Endothelial cell of umbilical vein (primary cell): ENCODE data around the gene LDHB. TPM values are rescaled to one million over a fixed set of nuclear protein-coding genes. Genes with fewer than 3 reads are reported as not detected.
"Not testable (repeated sequence)": the region's sequence is repeated elsewhere in the genome, so short reads cannot be mapped to it uniquely, and the experiment has no call there.

Experiments
- BruUV-seq: library from RNA; stranded (reverse); fragments of 400-500 nt; replicated peaks from 2 replicates; lab custom pipeline; 2021; lab: Mats Ljungman, UMichigan
- CTCF ChIA-PET: fragments of 300-600, 350-600 bp; sonication (Branson Sonifier 250); formaldehyde crosslinking; loops from one replicate; lab custom pipeline; 2021; ENCODE audit warnings: antibody characterized with exemption, inconsistent platforms; lab: Charles Lee
- POLR2A ChIA-PET: fragments of 300-600, 350-600 bp; sonication (Branson Sonifier 250); formaldehyde crosslinking; loops from one replicate; lab custom pipeline; 2021; ENCODE audit warnings: antibody characterized with exemption, inconsistent platforms; lab: Charles Lee
- DNase-seq: peaks from one replicate; pipeline ENCODE4 v3.0.0-alpha.2; 2011; ENCODE audit warnings: low read depth, low spot score
- FAIRE-seq: peaks from 2 replicates; lab custom pipeline; 2011; peaks lifted over from hg19 to GRCh38; lab: Jason Lieb, UNC
- H2AFZ ChIP-seq: 2 replicates; pipeline ENCODE4 v1.6.0; 2012; ENCODE audit warnings: low read depth, low read length, control low read depth, inconsistent platforms
- H3K27ac ChIP-seq: 2 replicates; pipeline ENCODE4 v1.5.1; 2011; ENCODE audit warnings: low read depth, mild to moderate bottlenecking, control low read depth, low read length, moderate library complexity; ENCODE audit not compliant: insufficient read depth
- H3K27me3 ChIP-seq, 2 experiments: 2 replicates each; pipeline versions ENCODE4 v1.6.0 to v1.6.1; 2011; ENCODE audit warnings: low read length in 2 of 2, mixed read lengths in 1 of 2; ENCODE audit not compliant: control insufficient read depth in 2 of 2, insufficient read depth in 2 of 2
- H3K36me3 ChIP-seq, 2 experiments: 2 replicates in 1 of 2; 3 replicates in 1 of 2; pipeline ENCODE4 v1.5.1; 2011; ENCODE audit warnings: low read length in 2 of 2, mild to moderate bottlenecking in 1 of 2, moderate library complexity in 1 of 2; ENCODE audit not compliant: control insufficient read depth in 2 of 2, insufficient read depth in 2 of 2; ENCODE audit errors: extremely low read depth in 1 of 2
- H3K4me1 ChIP-seq: 3 replicates; pipeline ENCODE4 v1.5.1; 2011; ENCODE audit warnings: mild to moderate bottlenecking, low read length; ENCODE audit not compliant: control insufficient read depth, insufficient read depth; ENCODE audit errors: extremely low read depth
- H3K4me2 ChIP-seq: 2 replicates; pipeline ENCODE4 v1.6.1; 2011; ENCODE audit warnings: low read length, control low read depth, mixed read lengths; ENCODE audit not compliant: insufficient read depth
- H3K4me3 ChIP-seq, 3 experiments: fragments of 200-600 bp in 1 of 3; sonication (generic), shearing (Covaris generic) in 1 of 3; replicated peaks in 1 of 3; 2 replicates each; pipeline ENCODE4 v1.5.1; 2011 to 2016; ENCODE audit warnings: control low read depth in 3 of 3, low read length in 3 of 3, mild to moderate bottlenecking in 2 of 3, inconsistent platforms in 1 of 3, low read depth in 1 of 3, moderate library complexity in 1 of 3; ENCODE audit not compliant: insufficient read depth in 1 of 3
- H3K79me2 ChIP-seq: 2 replicates; pipeline ENCODE4 v1.6.0; 2012; ENCODE audit warnings: low read length, inconsistent platforms; ENCODE audit not compliant: control insufficient read depth, insufficient read depth
- H3K9ac ChIP-seq: replicated peaks from 2 replicates; pipeline ENCODE3; 2011; ENCODE audit warnings: low read length, control low read depth; ENCODE audit not compliant: insufficient read depth; ENCODE audit errors: extremely low read depth
- H3K9me1 ChIP-seq: replicated peaks from 3 replicates; pipeline ENCODE4 v1.6.0; 2011; ENCODE audit warnings: mild to moderate bottlenecking, low read length; ENCODE audit not compliant: control insufficient read depth, insufficient read depth; ENCODE audit errors: extremely low read depth
- H3K9me3 ChIP-seq: replicated peaks from 2 replicates; pipeline ENCODE4 v1.5.1; 2012; ENCODE audit warnings: low read length, inconsistent platforms; ENCODE audit not compliant: control insufficient read depth, insufficient read depth
- H4K20me1 ChIP-seq: replicated peaks from 2 replicates; pipeline ENCODE3; 2011; ENCODE audit warnings: mild to moderate bottlenecking, low read length; ENCODE audit not compliant: control insufficient read depth, insufficient read depth; ENCODE audit errors: extremely low read depth
- EZH2 ChIP-seq: IDR thresholded peaks from 2 replicates; pipeline ENCODE4 v1.6.1; 2012; ENCODE audit warnings: borderline replicate concordance, low read depth, mild to moderate bottlenecking, moderate library complexity, low read length, inconsistent platforms; ENCODE audit not compliant: severe bottlenecking
- FOS ChIP-seq: IDR thresholded peaks from 2 replicates; pipeline ENCODE4 v1.6.1; 2011; ENCODE audit warnings: mild to moderate bottlenecking, low read length, moderate library complexity, borderline replicate concordance; ENCODE audit not compliant: insufficient read depth
- GATA2 ChIP-seq: IDR thresholded peaks from 2 replicates; pipeline ENCODE4 v1.7.0; 2011; ENCODE audit warnings: low read depth, mild to moderate bottlenecking, moderate library complexity, mixed read lengths, low read length; ENCODE audit not compliant: insufficient read length, insufficient read depth
- JUN ChIP-seq: IDR thresholded peaks from 2 replicates; pipeline ENCODE4 v1.6.1; 2011; ENCODE audit warnings: borderline replicate concordance, low read depth; ENCODE audit not compliant: insufficient read length, insufficient read depth
- MYC ChIP-seq: IDR thresholded peaks from one replicate; pipeline ENCODE4 v1.6.1; 2011; ENCODE audit warnings: mild to moderate bottlenecking, low read depth, low read length
- POLR2A ChIP-seq: IDR thresholded peaks from 2 replicates; pipeline ENCODE4 v1.6.1; 2012; ENCODE audit warnings: low read depth, mild to moderate bottlenecking, control low read depth, low read length
- POLR2AphosphoS5 ChIP-seq: IDR thresholded peaks from 2 replicates; pipeline ENCODE4 v1.6.1; 2012; ENCODE audit warnings: low read depth, mild to moderate bottlenecking, control low read depth, low read length, moderate library complexity; ENCODE audit not compliant: insufficient read depth
- dilution Hi-C: fragments of 300-500 bp; cut with MboI; formaldehyde crosslinking; loops from one replicate; pipeline ENCODE4 v1.15.0; 2019; ENCODE audit warnings: low sequenced_read_pairs; ENCODE audit not compliant: extremely low pct_ligation_motif_present
- intact Hi-C: fragments of 100-400 bp; cut with micrococcal nuclease; formaldehyde crosslinking; loops from one replicate; pipeline ENCODE4 v1.10.0; 2022
- polyA plus RNA-seq, 4 experiments: library from polyadenylated mRNA; depleted of rRNA in 3 of 4; stranded (reverse) in 3 of 4; unstranded in 1 of 4; fragments of >200 nt; gene quantifications; 2 replicates each; pipeline versions ENCODE4 v1.2.1 to v1.2.3, GENCODE V29; 2011 to 2012; ENCODE audit warnings: missing spikeins in 1 of 4
- total RNA-seq: library from RNA; stranded (reverse); gene quantifications from 2 replicates; pipeline ENCODE4 v1.2.3, GENCODE V29; 2021
- TF ChIP-seq, protein P1 (sequence below), 2 donors: IDR thresholded peaks; 1 replicate in 1 of 2; 2 replicates in 1 of 2; pipeline ENCODE4 v1.5.1; 2011; ENCODE audit warnings: low read length in 2 of 2, mild to moderate bottlenecking in 2 of 2, moderate library complexity in 2 of 2, control low read depth in 1 of 2, inconsistent platforms in 1 of 2, low read depth in 1 of 2; ENCODE audit not compliant: insufficient read depth in 1 of 2; ENCODE audit errors: extremely low read depth in 1 of 2
- TF ChIP-seq, protein P2 (sequence below): IDR thresholded peaks from 2 replicates; pipeline ENCODE4 v1.6.1; 2011; ENCODE audit not compliant: insufficient read depth, insufficient read length

The LDHB gene
- total and polyA plus RNA-seq, 2 donors (not counting 3 experiments of a cell fraction or from before 2014, with no cell fraction given) = 437 to 670 TPM

DNA sequence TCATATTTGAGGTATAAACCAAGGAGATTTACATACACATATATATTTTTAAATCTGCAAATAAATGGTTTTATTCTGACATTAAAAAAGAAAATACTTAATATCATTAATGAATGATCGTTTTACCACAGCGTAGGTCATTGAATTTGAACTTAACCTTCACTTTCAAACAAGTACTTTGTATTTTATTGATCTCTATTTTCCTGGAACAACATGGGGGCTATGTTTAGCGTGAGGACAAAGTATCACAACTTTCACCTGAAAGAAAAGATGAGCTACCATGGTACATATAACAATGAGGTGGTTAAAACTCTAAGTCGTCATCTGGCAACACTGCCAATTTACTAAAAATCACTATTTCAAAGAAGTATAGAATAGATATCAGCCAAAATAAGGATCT is 59.0 kb downstream of the LDHB start:
- POLR2A ChIA-PET = no interaction called here
- no peaks in the 10 kb centered on the region for H3K79me2 ChIP-seq
- no peaks in the 10 kb centered on the region for H3K9me3 ChIP-seq
- CTCF ChIA-PET = interaction anchor here (1.3 to 1.8 kb wide), 2 partner anchors 15 to 82 kb away, joined by 3 to 4 read pairs; no protein-coding TSS in a partner anchor
- peaks cover 2 to 3% of the 10 kb centered on the region in 2 experiments for H3K27me3 ChIP-seq
- intact Hi-C loops (no loop called here), dilution Hi-C loops (no loop called here)
- no peak overlapping the region for H3K27ac ChIP-seq
- no peaks in the 10 kb centered on the region for H3K4me1 ChIP-seq
- no peak overlapping the region for H2AFZ ChIP-seq
- TF ChIP-seq POLR2AphosphoS5 (no peak), MYC (no peak), POLR2A (no peak), JUN (no peak), FOS (no peak), EZH2 (no peak), GATA2 (no peak)
- TF ChIP-seq, protein P1, sequence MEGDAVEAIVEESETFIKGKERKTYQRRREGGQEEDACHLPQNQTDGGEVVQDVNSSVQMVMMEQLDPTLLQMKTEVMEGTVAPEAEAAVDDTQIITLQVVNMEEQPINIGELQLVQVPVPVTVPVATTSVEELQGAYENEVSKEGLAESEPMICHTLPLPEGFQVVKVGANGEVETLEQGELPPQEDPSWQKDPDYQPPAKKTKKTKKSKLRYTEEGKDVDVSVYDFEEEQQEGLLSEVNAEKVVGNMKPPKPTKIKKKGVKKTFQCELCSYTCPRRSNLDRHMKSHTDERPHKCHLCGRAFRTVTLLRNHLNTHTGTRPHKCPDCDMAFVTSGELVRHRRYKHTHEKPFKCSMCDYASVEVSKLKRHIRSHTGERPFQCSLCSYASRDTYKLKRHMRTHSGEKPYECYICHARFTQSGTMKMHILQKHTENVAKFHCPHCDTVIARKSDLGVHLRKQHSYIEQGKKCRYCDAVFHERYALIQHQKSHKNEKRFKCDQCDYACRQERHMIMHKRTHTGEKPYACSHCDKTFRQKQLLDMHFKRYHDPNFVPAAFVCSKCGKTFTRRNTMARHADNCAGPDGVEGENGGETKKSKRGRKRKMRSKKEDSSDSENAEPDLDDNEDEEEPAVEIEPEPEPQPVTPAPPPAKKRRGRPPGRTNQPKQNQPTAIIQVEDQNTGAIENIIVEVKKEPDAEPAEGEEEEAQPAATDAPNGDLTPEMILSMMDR (IDR thresholded peaks at IDR 0.05; ENCODE audit: extremely low read depth in 1 of 2, insufficient read depth in 1 of 2, low read depth in 1 of 2, low read length in 2 of 2) = no peak
- TF ChIP-seq, protein P2, sequence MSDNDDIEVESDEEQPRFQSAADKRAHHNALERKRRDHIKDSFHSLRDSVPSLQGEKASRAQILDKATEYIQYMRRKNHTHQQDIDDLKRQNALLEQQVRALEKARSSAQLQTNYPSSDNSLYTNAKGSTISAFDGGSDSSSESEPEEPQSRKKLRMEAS = no peak
- H3K4me2 ChIP-seq = no peak overlapping the region
- BruUV-seq = no TSS peak
- no peaks in the 10 kb centered on the region for H3K36me3 ChIP-seq
- H3K4me3 ChIP-seq = no peak overlapping the region
- H3K9me1 ChIP-seq = no peaks in the 10 kb centered on the region
- H3K9ac ChIP-seq = no peak overlapping the region
- no peaks in the 10 kb centered on the region for H4K20me1 ChIP-seq
- FAIRE-seq = no peak
- DNase-seq = no peak

DNA sequence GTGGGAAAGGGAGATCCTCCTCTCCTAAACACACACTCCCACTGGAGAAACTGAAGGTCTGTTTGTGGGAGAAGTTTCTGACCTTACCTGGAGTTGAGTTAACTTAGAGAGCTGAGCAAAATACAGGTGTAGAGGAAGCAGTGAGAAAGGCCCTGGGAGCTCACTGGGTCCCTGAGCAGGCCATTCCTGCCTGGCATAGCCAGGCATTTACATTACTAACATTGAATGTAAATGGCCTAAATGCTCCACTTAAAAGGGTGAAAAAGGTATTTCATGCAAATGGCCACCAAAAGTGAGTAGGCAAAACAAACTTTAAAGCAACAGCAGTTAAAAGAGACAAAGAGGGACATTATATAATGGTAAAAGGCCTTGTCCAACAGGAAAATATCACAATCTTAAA is 62.3 kb downstream of the LDHB start:
- H3K9me3 ChIP-seq, H3K4me3 ChIP-seq, H3K9ac ChIP-seq, intact Hi-C loops, dilution Hi-C loops, H3K36me3 ChIP-seq, H3K9me1 ChIP-seq, H3K4me1 ChIP-seq, BruUV-seq, FAIRE-seq, DNase-seq, H3K4me2 ChIP-seq, H3K27ac ChIP-seq, H3K79me2 ChIP-seq, H3K27me3 ChIP-seq, POLR2A ChIA-PET, H4K20me1 ChIP-seq, H2AFZ ChIP-seq, CTCF ChIA-PET: not testable (repeated sequence)
